GM12878 (cell line): ENCODE measurements around the gene INTS7. TPM values are rescaled to one million over a fixed set of nuclear protein-coding genes. Genes with fewer than 3 reads are reported as not detected.
A peak's percentile ranks its signal among the peaks of the same experiment; 100 is the strongest.

Source experiments
- BHLHE40 ChIP-seq, 2 experiments: fragments of 450-650 bp in 1 of 2; IDR thresholded peaks; 2 replicates each; pipeline ENCODE4 v1.6.1; 2011 to 2017; ENCODE audit warnings: low read depth in 2 of 2, borderline replicate concordance in 1 of 2, improper control_type of control experiment in 1 of 2, low read length in 1 of 2, mild to moderate bottlenecking in 1 of 2
- BRCA1 ChIP-seq: IDR thresholded peaks from 2 replicates; pipeline ENCODE4 v1.6.1; 2011; ENCODE audit warnings: low read depth, low read length, improper control_type of control experiment
- CBX5 ChIP-seq: sonication (generic); IDR thresholded peaks from 2 replicates; pipeline ENCODE4 v1.6.1; 2016; ENCODE audit warnings: low read depth, moderate library complexity, mild to moderate bottlenecking, inconsistent platforms
- CHD1 ChIP-seq: IDR thresholded peaks from 2 replicates; pipeline ENCODE4 v1.6.1; 2012; ENCODE audit warnings: low read depth, low read length, improper control_type of control experiment
- DPF2 ChIP-seq: fragments of 450-650 bp; IDR thresholded peaks from 2 replicates; pipeline ENCODE4 v1.6.1; 2017; ENCODE audit warnings: mild to moderate bottlenecking
- FOS ChIP-seq: IDR thresholded peaks from 3 replicates; pipeline ENCODE4 v1.6.1; 2011; ENCODE audit warnings: borderline replicate concordance; ENCODE audit not compliant: insufficient read length; ENCODE audit errors: extremely low read depth
- HDAC2 ChIP-seq: fragments of 200-600 bp; sonication (generic); IDR thresholded peaks from 2 replicates; pipeline ENCODE4 v1.6.1; 2017
- KAT2A ChIP-seq: conservative IDR thresholded peaks from 2 replicates; pipeline ENCODE4 v1.6.1; 2011; ENCODE audit warnings: low read depth, low read length; ENCODE audit not compliant: control insufficient read depth
- NFYB ChIP-seq: IDR thresholded peaks from 2 replicates; pipeline ENCODE4 v1.6.1; 2011; ENCODE audit warnings: low read depth, mild to moderate bottlenecking, low read length, improper control_type of control experiment, moderate library complexity; ENCODE audit not compliant: insufficient read depth
- NR2C2 ChIP-seq: IDR thresholded peaks from 2 replicates; pipeline ENCODE4 v1.6.1; 2011; ENCODE audit warnings: borderline replicate concordance, low read depth; ENCODE audit not compliant: control insufficient read depth, insufficient read length
- NRF1 ChIP-seq: conservative IDR thresholded peaks from 2 replicates; pipeline ENCODE4 v1.6.1; 2011; ENCODE audit warnings: mild to moderate bottlenecking, low read depth, low read length, improper control_type of control experiment
- POLR2AphosphoS5 ChIP-seq: IDR thresholded peaks from 2 replicates; pipeline ENCODE4 v1.6.1; 2011; ENCODE audit warnings: mild to moderate bottlenecking, low read length, inconsistent platforms
- RUNX3 ChIP-seq: IDR thresholded peaks from 2 replicates; pipeline ENCODE4 v1.6.1; 2012; ENCODE audit warnings: low read length, inconsistent platforms
- SMC3 ChIP-seq: IDR thresholded peaks from 2 replicates; pipeline ENCODE4 v1.6.1; 2011; ENCODE audit warnings: low read length, improper control_type of control experiment, borderline replicate concordance
- STAT3 ChIP-seq: IDR thresholded peaks from 2 replicates; pipeline ENCODE4 v1.6.1; 2011; ENCODE audit warnings: low read depth, low read length, improper control_type of control experiment
- ZNF592 ChIP-seq: fragments of 450-650 bp; IDR thresholded peaks from 2 replicates; pipeline ENCODE4 v1.6.1; 2017; ENCODE audit warnings: mild to moderate bottlenecking, moderate library complexity
- polyA plus RNA-seq, 11 experiments: library from polyadenylated mRNA; depleted of rRNA in 4 of 11; unstranded in 6 of 11; stranded (reverse) in 5 of 11; fragments of >200 nt; fragmentation: Nextera tagmentation in 4 of 11; fragmentation: Illumina TruSeq in 1 of 11; extraction: Ambion mirVana in 4 of 11; extraction: Trizol in 1 of 11; gene quantifications; 1 replicate in 1 of 11; 2 replicates in 10 of 11; pipeline versions ENCODE4 v1.2.1 to v1.2.3, GENCODE V29; 2011 to 2016; ENCODE audit warnings: inconsistent platforms in 2 of 11, missing spikeins in 2 of 11, low read depth in 1 of 11
- total RNA-seq, 4 experiments: library from RNA; depleted of rRNA in 3 of 4; stranded (reverse); fragments of >200 nt in 3 of 4; fragmentation: Illumina TruSeq in 1 of 4; extraction: Trizol in 1 of 4; gene quantifications; 2 replicates each; pipeline versions ENCODE4 v1.2.1 to v1.2.3, GENCODE V29; 2013 to 2021
- TF ChIP-seq, protein P1 (sequence below): IDR thresholded peaks from 2 replicates; pipeline ENCODE4 v1.6.1; 2012; ENCODE audit warnings: mild to moderate bottlenecking, low read depth, low read length
- TF ChIP-seq, protein P2 (sequence below): fragments of 450-650 bp; IDR thresholded peaks from 2 replicates; pipeline ENCODE4 v1.6.1; 2016; ENCODE audit warnings: mild to moderate bottlenecking, moderate library complexity, borderline replicate concordance

The INTS7 gene
- total and polyA plus RNA-seq, 10 of the 15 experiments (the other 5 are each of a cell fraction or from before 2014, with no cell fraction given) = 17.1 to 49.1 (median 26.8) TPM

- TF ChIP-seq FOS = no peak
- TF ChIP-seq CHD1 = no peak
- TF ChIP-seq, protein P1, sequence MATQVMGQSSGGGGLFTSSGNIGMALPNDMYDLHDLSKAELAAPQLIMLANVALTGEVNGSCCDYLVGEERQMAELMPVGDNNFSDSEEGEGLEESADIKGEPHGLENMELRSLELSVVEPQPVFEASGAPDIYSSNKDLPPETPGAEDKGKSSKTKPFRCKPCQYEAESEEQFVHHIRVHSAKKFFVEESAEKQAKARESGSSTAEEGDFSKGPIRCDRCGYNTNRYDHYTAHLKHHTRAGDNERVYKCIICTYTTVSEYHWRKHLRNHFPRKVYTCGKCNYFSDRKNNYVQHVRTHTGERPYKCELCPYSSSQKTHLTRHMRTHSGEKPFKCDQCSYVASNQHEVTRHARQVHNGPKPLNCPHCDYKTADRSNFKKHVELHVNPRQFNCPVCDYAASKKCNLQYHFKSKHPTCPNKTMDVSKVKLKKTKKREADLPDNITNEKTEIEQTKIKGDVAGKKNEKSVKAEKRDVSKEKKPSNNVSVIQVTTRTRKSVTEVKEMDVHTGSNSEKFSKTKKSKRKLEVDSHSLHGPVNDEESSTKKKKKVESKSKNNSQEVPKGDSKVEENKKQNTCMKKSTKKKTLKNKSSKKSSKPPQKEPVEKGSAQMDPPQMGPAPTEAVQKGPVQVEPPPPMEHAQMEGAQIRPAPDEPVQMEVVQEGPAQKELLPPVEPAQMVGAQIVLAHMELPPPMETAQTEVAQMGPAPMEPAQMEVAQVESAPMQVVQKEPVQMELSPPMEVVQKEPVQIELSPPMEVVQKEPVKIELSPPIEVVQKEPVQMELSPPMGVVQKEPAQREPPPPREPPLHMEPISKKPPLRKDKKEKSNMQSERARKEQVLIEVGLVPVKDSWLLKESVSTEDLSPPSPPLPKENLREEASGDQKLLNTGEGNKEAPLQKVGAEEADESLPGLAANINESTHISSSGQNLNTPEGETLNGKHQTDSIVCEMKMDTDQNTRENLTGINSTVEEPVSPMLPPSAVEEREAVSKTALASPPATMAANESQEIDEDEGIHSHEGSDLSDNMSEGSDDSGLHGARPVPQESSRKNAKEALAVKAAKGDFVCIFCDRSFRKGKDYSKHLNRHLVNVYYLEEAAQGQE = no peak
- no peak for TF ChIP-seq HDAC2
- TF ChIP-seq NRF1 = peak; percentile 98
- peak; percentile 58; the same call in 1 of the 2 replicates for TF ChIP-seq DPF2
- peak; percentile 89; the same call in 1 of the 2 replicates for TF ChIP-seq ZNF592
- TF ChIP-seq KAT2A = no peak
- no peak for TF ChIP-seq NR2C2
- no peak for TF ChIP-seq STAT3
- peak; percentile 50; the same call in 1 of the 2 replicates for TF ChIP-seq RUNX3
- TF ChIP-seq CBX5 = no peak
- TF ChIP-seq, protein P2, sequence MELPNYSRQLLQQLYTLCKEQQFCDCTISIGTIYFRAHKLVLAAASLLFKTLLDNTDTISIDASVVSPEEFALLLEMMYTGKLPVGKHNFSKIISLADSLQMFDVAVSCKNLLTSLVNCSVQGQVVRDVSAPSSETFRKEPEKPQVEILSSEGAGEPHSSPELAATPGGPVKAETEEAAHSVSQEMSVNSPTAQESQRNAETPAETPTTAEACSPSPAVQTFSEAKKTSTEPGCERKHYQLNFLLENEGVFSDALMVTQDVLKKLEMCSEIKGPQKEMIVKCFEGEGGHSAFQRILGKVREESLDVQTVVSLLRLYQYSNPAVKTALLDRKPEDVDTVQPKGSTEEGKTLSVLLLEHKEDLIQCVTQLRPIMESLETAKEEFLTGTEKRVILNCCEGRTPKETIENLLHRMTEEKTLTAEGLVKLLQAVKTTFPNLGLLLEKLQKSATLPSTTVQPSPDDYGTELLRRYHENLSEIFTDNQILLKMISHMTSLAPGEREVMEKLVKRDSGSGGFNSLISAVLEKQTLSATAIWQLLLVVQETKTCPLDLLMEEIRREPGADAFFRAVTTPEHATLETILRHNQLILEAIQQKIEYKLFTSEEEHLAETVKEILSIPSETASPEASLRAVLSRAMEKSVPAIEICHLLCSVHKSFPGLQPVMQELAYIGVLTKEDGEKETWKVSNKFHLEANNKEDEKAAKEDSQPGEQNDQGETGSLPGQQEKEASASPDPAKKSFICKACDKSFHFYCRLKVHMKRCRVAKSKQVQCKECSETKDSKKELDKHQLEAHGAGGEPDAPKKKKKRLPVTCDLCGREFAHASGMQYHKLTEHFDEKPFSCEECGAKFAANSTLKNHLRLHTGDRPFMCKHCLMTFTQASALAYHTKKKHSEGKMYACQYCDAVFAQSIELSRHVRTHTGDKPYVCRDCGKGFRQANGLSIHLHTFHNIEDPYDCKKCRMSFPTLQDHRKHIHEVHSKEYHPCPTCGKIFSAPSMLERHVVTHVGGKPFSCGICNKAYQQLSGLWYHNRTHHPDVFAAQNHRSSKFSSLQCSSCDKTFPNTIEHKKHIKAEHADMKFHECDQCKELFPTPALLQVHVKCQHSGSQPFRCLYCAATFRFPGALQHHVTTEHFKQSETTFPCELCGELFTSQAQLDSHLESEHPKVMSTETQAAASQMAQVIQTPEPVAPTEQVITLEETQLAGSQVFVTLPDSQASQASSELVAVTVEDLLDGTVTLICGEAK = peak; percentile 59; the same call in 1 of the 2 replicates
- no peak for TF ChIP-seq SMC3
- TF ChIP-seq POLR2AphosphoS5 = peak; percentile 92
- no peak for TF ChIP-seq BRCA1
- peak; percentile 51 to 54; a peak in 3 of 4 replicates for TF ChIP-seq BHLHE40 (IDR thresholded peaks at IDR 0.05; ENCODE audit: borderline replicate concordance in 1 of 2, low read depth in 2 of 2, low read length in 1 of 2)
- TF ChIP-seq NFYB = peak; percentile 71
These were observed at the start of gene INTS7, which contains the start of gene DTL (continued) for GRCh38 chr1:212035123-212035834.
